Testis (tissue), 3 donors: ENCODE results near the gene DIS3L. TPM values are rescaled to one million over a fixed set of nuclear protein-coding genes. Genes with fewer than 3 reads are reported as not detected.
"Not testable (repeated sequence)": the region's sequence is repeated elsewhere in the genome, so short reads cannot be mapped to it uniquely, and the experiment has no call there.

Experiments
- DNase-seq: peaks from one replicate; pipeline ENCODE4 v3.0.0-alpha.2; 2019
- H3K27ac ChIP-seq, 2 donors: fragments of 200-600 bp; sonication (generic); one replicate each; pipeline ENCODE4 v1.5.1; 2019
- H3K27me3 ChIP-seq: fragments of 200-600 bp; sonication (generic); one replicate; pipeline ENCODE4 v1.5.1; 2019
- H3K36me3 ChIP-seq: fragments of 200-600 bp; sonication (generic); one replicate; pipeline ENCODE4 v1.5.1; 2017; ENCODE audit warnings: low read depth; ENCODE audit errors: missing control alignments
- H3K4me1 ChIP-seq: fragments of 200-600 bp; sonication (generic); one replicate; pipeline ENCODE4 v1.5.1; 2019
- H3K4me3 ChIP-seq, 2 donors: fragments of 200-600 bp; sonication (generic); one replicate each; pipeline ENCODE4 v1.5.1; 2017 to 2019
- H3K9me3 ChIP-seq: fragments of 200-600 bp; sonication (generic); one replicate; pipeline ENCODE4 v1.5.1; 2017
- POLR2A ChIP-seq: fragments of 450-650 bp; IDR thresholded peaks from one replicate; pipeline ENCODE4 v1.6.1; 2017; ENCODE audit warnings: antibody characterized with exemption, mild to moderate bottlenecking, moderate library complexity
- whole genome bisulfite sequencing, 2 donors: methylation state at CpG; one replicate each; pipeline ENCODE4 v1.1.5; 2018; 5-methylcytosine and 5-hydroxymethylcytosine counted together
- intact Hi-C: fragments of 100-400 bp; cut with DNase I; formaldehyde crosslinking; loops from one replicate; pipeline ENCODE4 v1.15.1; 2023; ENCODE audit warnings: low total_unique reads
- polyA plus RNA-seq: library from polyadenylated mRNA; stranded (reverse); fragments of 350-450 nt; fragmentation: Illumina TruSeq; extraction: RNeasy Lipid Tissue Mini Kit (QIAGEN cat#74804); gene quantifications from one replicate; pipeline ENCODE4 v1.2.3, GENCODE V29; 2014; ENCODE audit warnings: low read depth, low replicate concordance; ENCODE audit not compliant: insufficient read depth
- total RNA-seq, 2 donors: library from RNA; depleted of rRNA; stranded (reverse); fragments of >200 nt; gene quantifications; one replicate each; pipeline ENCODE4 v1.2.3, GENCODE V29; 2016
- TF ChIP-seq, protein P1 (sequence below), 3 experiments: fragments of 450-650 bp in 2 of 3; fragments of 200-600 bp in 1 of 3; sonication (generic) in 1 of 3; IDR thresholded peaks; one replicate each; pipeline ENCODE4 v1.5.1; 2016 to 2019; ENCODE audit warnings: antibody characterized with exemption in 3 of 3, mild to moderate bottlenecking in 2 of 3, moderate library complexity in 1 of 3

The DIS3L gene
- total and polyA plus RNA-seq, 3 donors from 2014 or later, result 46.3 to 51.8 (median 48.7) TPM

- WGBS, 2 donors, result 83 to 85% methylated on average over 11 of the region's 11 CpGs
- intact Hi-C loops, result no loop called here
- Histone ChIP-seq H3K9me3 (no peaks in the 10 kb centered on the region), H3K4me3 (no peak overlapping the region), H3K27ac (no peak overlapping the region), H3K36me3 (no peaks in the 10 kb centered on the region), H3K4me1 (no peaks in the 10 kb centered on the region), H3K27me3 (no peaks in the 10 kb centered on the region)
- DNase-seq, result no peak
- TF ChIP-seq POLR2A, result no peak
- TF ChIP-seq, protein P1, sequence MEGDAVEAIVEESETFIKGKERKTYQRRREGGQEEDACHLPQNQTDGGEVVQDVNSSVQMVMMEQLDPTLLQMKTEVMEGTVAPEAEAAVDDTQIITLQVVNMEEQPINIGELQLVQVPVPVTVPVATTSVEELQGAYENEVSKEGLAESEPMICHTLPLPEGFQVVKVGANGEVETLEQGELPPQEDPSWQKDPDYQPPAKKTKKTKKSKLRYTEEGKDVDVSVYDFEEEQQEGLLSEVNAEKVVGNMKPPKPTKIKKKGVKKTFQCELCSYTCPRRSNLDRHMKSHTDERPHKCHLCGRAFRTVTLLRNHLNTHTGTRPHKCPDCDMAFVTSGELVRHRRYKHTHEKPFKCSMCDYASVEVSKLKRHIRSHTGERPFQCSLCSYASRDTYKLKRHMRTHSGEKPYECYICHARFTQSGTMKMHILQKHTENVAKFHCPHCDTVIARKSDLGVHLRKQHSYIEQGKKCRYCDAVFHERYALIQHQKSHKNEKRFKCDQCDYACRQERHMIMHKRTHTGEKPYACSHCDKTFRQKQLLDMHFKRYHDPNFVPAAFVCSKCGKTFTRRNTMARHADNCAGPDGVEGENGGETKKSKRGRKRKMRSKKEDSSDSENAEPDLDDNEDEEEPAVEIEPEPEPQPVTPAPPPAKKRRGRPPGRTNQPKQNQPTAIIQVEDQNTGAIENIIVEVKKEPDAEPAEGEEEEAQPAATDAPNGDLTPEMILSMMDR (IDR thresholded peaks at IDR 0.05), result no peak
These were observed 32.7 kb downstream of the DIS3L start for GRCh38 chr15:66326051-66326450.

- 96 to 99% methylated on average over 4 of the region's 4 CpGs for WGBS, 2 donors
- no peak for DNase-seq
- Histone ChIP-seq H3K36me3 (no peaks in the 10 kb centered on the region), H3K27me3 (no peaks in the 10 kb centered on the region), H3K9me3 (no peaks in the 10 kb centered on the region), H3K4me1 (no peaks in the 10 kb centered on the region), H3K27ac (no peak overlapping the region), H3K4me3 (no peak overlapping the region)
- TF ChIP-seq POLR2A, result no peak
- TF ChIP-seq, protein P1 (IDR thresholded peaks at IDR 0.05), result no peak
- intact Hi-C loops, result no loop called here
These were observed 34.4 kb downstream of the DIS3L start for GRCh38 chr15:66327736-66328135.

GRCh38 chr15:66328771-66329170 lies 35.4 kb downstream of the DIS3L start:
- Histone ChIP-seq H3K4me3 (no peak overlapping the region), H3K4me1 (no peaks in the 10 kb centered on the region), H3K36me3 (no peaks in the 10 kb centered on the region), H3K9me3 (no peaks in the 10 kb centered on the region), H3K27ac (no peak overlapping the region), H3K27me3 (no peaks in the 10 kb centered on the region)
- intact Hi-C loops, result no loop called here
- WGBS, 2 donors, result 93% methylated on average over 14 of the region's 14 CpGs
- no peak for TF ChIP-seq POLR2A
- TF ChIP-seq, protein P1 (IDR thresholded peaks at IDR 0.05), result no peak
- no peak for DNase-seq

GRCh38 chr15:66348530-66348929 lies 55.2 kb downstream of the DIS3L start:
- H3K9me3 ChIP-seq, H3K27ac ChIP-seq, intact Hi-C loops, H3K27me3 ChIP-seq, DNase-seq, H3K4me1 ChIP-seq, H3K36me3 ChIP-seq, H3K4me3 ChIP-seq: not testable (repeated sequence)
- 41 to 58% methylated on average over 5 of the region's 5 CpGs for WGBS, 2 donors

- Histone ChIP-seq H3K4me1 (no peaks in the 10 kb centered on the region), H3K27ac (peak overlapping the region; percentile 52 to 64), H3K36me3 (no peaks in the 10 kb centered on the region), H3K9me3 (no peaks in the 10 kb centered on the region), H3K27me3 (no peaks in the 10 kb centered on the region), H3K4me3 (peak overlapping the region; percentile 59 to 72)
- DNase-seq, result no peak
- 0 to 3% methylated on average over 12 of the region's 12 CpGs for WGBS, 2 donors
- intact Hi-C loops, result no loop called here
- TF ChIP-seq POLR2A, result no peak
- TF ChIP-seq, protein P1 (IDR thresholded peaks at IDR 0.05), result no peak
These were observed 62.6 kb downstream of the DIS3L start for GRCh38 chr15:66356077-66356358.
